Endothelial cell of umbilical vein (primary cell): ENCODE results near the gene PPP2R5B. TPM values are rescaled to one million over a fixed set of nuclear protein-coding genes. Genes with fewer than 3 reads are reported as not detected.

ENCODE experiments used
- BruUV-seq: library from RNA; stranded (reverse); fragments of 400-500 nt; replicated peaks from 2 replicates; lab custom pipeline; 2021; lab: Mats Ljungman, UMichigan
- CTCF ChIA-PET: fragments of 300-600, 350-600 bp; sonication (Branson Sonifier 250); formaldehyde crosslinking; loops from one replicate; lab custom pipeline; 2021; ENCODE audit warnings: antibody characterized with exemption, inconsistent platforms; lab: Charles Lee
- POLR2A ChIA-PET: fragments of 300-600, 350-600 bp; sonication (Branson Sonifier 250); formaldehyde crosslinking; loops from one replicate; lab custom pipeline; 2021; ENCODE audit warnings: antibody characterized with exemption, inconsistent platforms; lab: Charles Lee
- DNase-seq: peaks from one replicate; pipeline ENCODE4 v3.0.0-alpha.2; 2011; ENCODE audit warnings: low read depth, low spot score
- FAIRE-seq: peaks from 2 replicates; lab custom pipeline; 2011; peaks lifted over from hg19 to GRCh38; lab: Jason Lieb, UNC
- H2AFZ ChIP-seq: 2 replicates; pipeline ENCODE4 v1.6.0; 2012; ENCODE audit warnings: low read depth, low read length, control low read depth, inconsistent platforms
- H3K27ac ChIP-seq: 2 replicates; pipeline ENCODE4 v1.5.1; 2011; ENCODE audit warnings: low read depth, mild to moderate bottlenecking, control low read depth, low read length, moderate library complexity; ENCODE audit not compliant: insufficient read depth
- H3K27me3 ChIP-seq, 2 experiments: 2 replicates each; pipeline versions ENCODE4 v1.6.0 to v1.6.1; 2011; ENCODE audit warnings: low read length in 2 of 2, mixed read lengths in 1 of 2; ENCODE audit not compliant: control insufficient read depth in 2 of 2, insufficient read depth in 2 of 2
- H3K36me3 ChIP-seq, 2 experiments: 2 replicates in 1 of 2; 3 replicates in 1 of 2; pipeline ENCODE4 v1.5.1; 2011; ENCODE audit warnings: low read length in 2 of 2, mild to moderate bottlenecking in 1 of 2, moderate library complexity in 1 of 2; ENCODE audit not compliant: control insufficient read depth in 2 of 2, insufficient read depth in 2 of 2; ENCODE audit errors: extremely low read depth in 1 of 2
- H3K4me1 ChIP-seq: 3 replicates; pipeline ENCODE4 v1.5.1; 2011; ENCODE audit warnings: mild to moderate bottlenecking, low read length; ENCODE audit not compliant: control insufficient read depth, insufficient read depth; ENCODE audit errors: extremely low read depth
- H3K4me2 ChIP-seq: 2 replicates; pipeline ENCODE4 v1.6.1; 2011; ENCODE audit warnings: low read length, control low read depth, mixed read lengths; ENCODE audit not compliant: insufficient read depth
- H3K4me3 ChIP-seq, 3 experiments: fragments of 200-600 bp in 1 of 3; sonication (generic), shearing (Covaris generic) in 1 of 3; replicated peaks in 1 of 3; 2 replicates each; pipeline ENCODE4 v1.5.1; 2011 to 2016; ENCODE audit warnings: control low read depth in 3 of 3, low read length in 3 of 3, mild to moderate bottlenecking in 2 of 3, inconsistent platforms in 1 of 3, low read depth in 1 of 3, moderate library complexity in 1 of 3; ENCODE audit not compliant: insufficient read depth in 1 of 3
- H3K79me2 ChIP-seq: 2 replicates; pipeline ENCODE4 v1.6.0; 2012; ENCODE audit warnings: low read length, inconsistent platforms; ENCODE audit not compliant: control insufficient read depth, insufficient read depth
- H3K9ac ChIP-seq: replicated peaks from 2 replicates; pipeline ENCODE3; 2011; ENCODE audit warnings: low read length, control low read depth; ENCODE audit not compliant: insufficient read depth; ENCODE audit errors: extremely low read depth
- H3K9me1 ChIP-seq: replicated peaks from 3 replicates; pipeline ENCODE4 v1.6.0; 2011; ENCODE audit warnings: mild to moderate bottlenecking, low read length; ENCODE audit not compliant: control insufficient read depth, insufficient read depth; ENCODE audit errors: extremely low read depth
- H3K9me3 ChIP-seq: replicated peaks from 2 replicates; pipeline ENCODE4 v1.5.1; 2012; ENCODE audit warnings: low read length, inconsistent platforms; ENCODE audit not compliant: control insufficient read depth, insufficient read depth
- H4K20me1 ChIP-seq: replicated peaks from 2 replicates; pipeline ENCODE3; 2011; ENCODE audit warnings: mild to moderate bottlenecking, low read length; ENCODE audit not compliant: control insufficient read depth, insufficient read depth; ENCODE audit errors: extremely low read depth
- EZH2 ChIP-seq: IDR thresholded peaks from 2 replicates; pipeline ENCODE4 v1.6.1; 2012; ENCODE audit warnings: borderline replicate concordance, low read depth, mild to moderate bottlenecking, moderate library complexity, low read length, inconsistent platforms; ENCODE audit not compliant: severe bottlenecking
- FOS ChIP-seq: IDR thresholded peaks from 2 replicates; pipeline ENCODE4 v1.6.1; 2011; ENCODE audit warnings: mild to moderate bottlenecking, low read length, moderate library complexity, borderline replicate concordance; ENCODE audit not compliant: insufficient read depth
- JUN ChIP-seq: IDR thresholded peaks from 2 replicates; pipeline ENCODE4 v1.6.1; 2011; ENCODE audit warnings: borderline replicate concordance, low read depth; ENCODE audit not compliant: insufficient read length, insufficient read depth
- MYC ChIP-seq: IDR thresholded peaks from one replicate; pipeline ENCODE4 v1.6.1; 2011; ENCODE audit warnings: mild to moderate bottlenecking, low read depth, low read length
- POLR2AphosphoS5 ChIP-seq: IDR thresholded peaks from 2 replicates; pipeline ENCODE4 v1.6.1; 2012; ENCODE audit warnings: low read depth, mild to moderate bottlenecking, control low read depth, low read length, moderate library complexity; ENCODE audit not compliant: insufficient read depth
- dilution Hi-C: fragments of 300-500 bp; cut with MboI; formaldehyde crosslinking; loops from one replicate; pipeline ENCODE4 v1.15.0; 2019; ENCODE audit warnings: low sequenced_read_pairs; ENCODE audit not compliant: extremely low pct_ligation_motif_present
- intact Hi-C: fragments of 100-400 bp; cut with micrococcal nuclease; formaldehyde crosslinking; loops from one replicate; pipeline ENCODE4 v1.10.0; 2022
- polyA plus RNA-seq, 4 experiments: library from polyadenylated mRNA; depleted of rRNA in 3 of 4; stranded (reverse) in 3 of 4; unstranded in 1 of 4; fragments of >200 nt; gene quantifications; 2 replicates each; pipeline versions ENCODE4 v1.2.1 to v1.2.3, GENCODE V29; 2011 to 2012; ENCODE audit warnings: missing spikeins in 1 of 4
- total RNA-seq: library from RNA; stranded (reverse); gene quantifications from 2 replicates; pipeline ENCODE4 v1.2.3, GENCODE V29; 2021
- TF ChIP-seq, protein P1 (sequence below): IDR thresholded peaks from 2 replicates; pipeline ENCODE4 v1.6.1; 2011; ENCODE audit not compliant: insufficient read depth, insufficient read length
- TF ChIP-seq, protein P2 (sequence below), 2 donors: IDR thresholded peaks; 1 replicate in 1 of 2; 2 replicates in 1 of 2; pipeline ENCODE4 v1.5.1; 2011; ENCODE audit warnings: low read length in 2 of 2, mild to moderate bottlenecking in 2 of 2, moderate library complexity in 2 of 2, control low read depth in 1 of 2, inconsistent platforms in 1 of 2, low read depth in 1 of 2; ENCODE audit not compliant: insufficient read depth in 1 of 2; ENCODE audit errors: extremely low read depth in 1 of 2

PPP2R5B gene
- total and polyA plus RNA-seq, 2 donors (not counting 3 experiments of a cell fraction or from before 2014, with no cell fraction given) = 17.6 to 17.8 TPM

DNA sequence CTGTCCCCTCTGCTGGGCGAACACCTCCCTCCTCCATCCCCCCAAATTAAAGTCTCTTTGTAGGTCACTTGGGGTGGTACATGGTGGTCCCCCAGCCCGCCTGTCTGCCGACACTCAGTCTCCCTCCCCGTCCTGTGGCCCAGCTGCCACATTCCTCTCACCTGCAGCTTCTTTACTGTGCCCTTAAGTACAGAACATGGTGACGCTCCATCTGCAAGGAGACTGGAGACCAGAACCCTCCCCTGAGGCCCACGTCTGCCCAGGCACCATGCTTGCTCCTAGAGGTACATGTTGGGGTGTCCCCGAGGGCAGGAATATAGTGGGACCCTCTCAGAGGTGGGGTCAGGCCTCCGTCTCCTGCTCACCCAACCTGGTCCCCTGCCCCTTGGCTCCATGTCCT lies 40.5 kb upstream of the PPP2R5B start:
- no peak overlapping the region for H3K4me2 ChIP-seq
- DNase-seq = no peak
- H4K20me1 ChIP-seq = no peaks in the 10 kb centered on the region
- H3K9me3 ChIP-seq = no peaks in the 10 kb centered on the region
- no peaks in the 10 kb centered on the region for H3K27me3 ChIP-seq
- FAIRE-seq = no peak
- H2AFZ ChIP-seq = no peak overlapping the region
- dilution Hi-C loops = no loop called here
- H3K4me3 ChIP-seq = no peak overlapping the region
- intact Hi-C loops = no loop called here
- no peak for TF ChIP-seq EZH2
- no peak for TF ChIP-seq FOS
- no peak for TF ChIP-seq MYC
- no peak for TF ChIP-seq JUN
- TF ChIP-seq, protein P1, sequence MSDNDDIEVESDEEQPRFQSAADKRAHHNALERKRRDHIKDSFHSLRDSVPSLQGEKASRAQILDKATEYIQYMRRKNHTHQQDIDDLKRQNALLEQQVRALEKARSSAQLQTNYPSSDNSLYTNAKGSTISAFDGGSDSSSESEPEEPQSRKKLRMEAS = no peak
- TF ChIP-seq, protein P2, sequence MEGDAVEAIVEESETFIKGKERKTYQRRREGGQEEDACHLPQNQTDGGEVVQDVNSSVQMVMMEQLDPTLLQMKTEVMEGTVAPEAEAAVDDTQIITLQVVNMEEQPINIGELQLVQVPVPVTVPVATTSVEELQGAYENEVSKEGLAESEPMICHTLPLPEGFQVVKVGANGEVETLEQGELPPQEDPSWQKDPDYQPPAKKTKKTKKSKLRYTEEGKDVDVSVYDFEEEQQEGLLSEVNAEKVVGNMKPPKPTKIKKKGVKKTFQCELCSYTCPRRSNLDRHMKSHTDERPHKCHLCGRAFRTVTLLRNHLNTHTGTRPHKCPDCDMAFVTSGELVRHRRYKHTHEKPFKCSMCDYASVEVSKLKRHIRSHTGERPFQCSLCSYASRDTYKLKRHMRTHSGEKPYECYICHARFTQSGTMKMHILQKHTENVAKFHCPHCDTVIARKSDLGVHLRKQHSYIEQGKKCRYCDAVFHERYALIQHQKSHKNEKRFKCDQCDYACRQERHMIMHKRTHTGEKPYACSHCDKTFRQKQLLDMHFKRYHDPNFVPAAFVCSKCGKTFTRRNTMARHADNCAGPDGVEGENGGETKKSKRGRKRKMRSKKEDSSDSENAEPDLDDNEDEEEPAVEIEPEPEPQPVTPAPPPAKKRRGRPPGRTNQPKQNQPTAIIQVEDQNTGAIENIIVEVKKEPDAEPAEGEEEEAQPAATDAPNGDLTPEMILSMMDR (IDR thresholded peaks at IDR 0.05; ENCODE audit: extremely low read depth in 1 of 2, insufficient read depth in 1 of 2, low read depth in 1 of 2, low read length in 2 of 2) = no peak
- no peak for TF ChIP-seq POLR2AphosphoS5
- H3K9me1 ChIP-seq = no peaks in the 10 kb centered on the region
- H3K27ac ChIP-seq = no peak overlapping the region
- BruUV-seq = no TSS peak
- H3K4me1 ChIP-seq = peaks cover 19% of the 10 kb centered on the region
- ChIA-PET CTCF (no interaction called here), POLR2A (no interaction called here)
- no peaks in the 10 kb centered on the region for H3K79me2 ChIP-seq
- H3K36me3 ChIP-seq = no peaks in the 10 kb centered on the region
- H3K9ac ChIP-seq = no peak overlapping the region
